Activated naive CD4-positive, alpha-beta T cell (primary cell): ENCODE measurements around the gene FAM53A.
"Not testable (repeated sequence)": the region's sequence is repeated elsewhere in the genome, so short reads cannot be mapped to it uniquely, and the experiment has no call there.

ENCODE experiments used
- DNase-seq, 4 experiments: peaks; one replicate each; lab custom pipeline; 2025; lab: John Stamatoyannopoulos, UW

FAM53A gene

GRCh38 chr4:1622238-1622637 lies 61.9 kb downstream of the FAM53A start:
- DNase-seq = no peak

- no peak for DNase-seq
Observed at GRCh38 chr4:1621526-1621925, 62.6 kb downstream of the FAM53A start.

- no peak for DNase-seq
Observed at GRCh38 chr4:1619151-1619672, 64.9 kb downstream of the FAM53A start.

GRCh38 chr4:1618438-1618837 lies 65.7 kb downstream of the FAM53A start:
- no peak for DNase-seq

- no peak for DNase-seq
Observed at GRCh38 chr4:1616557-1616930, 67.6 kb downstream of the FAM53A start.

GRCh38 chr4:1615786-1616556 lies 68.1 kb downstream of the FAM53A start:
- no peak for DNase-seq

GRCh38 chr4:1614854-1615595 lies 69.1 kb downstream of the FAM53A start:
- no peak for DNase-seq

- DNase-seq = no peak
Observed at GRCh38 chr4:1614502-1614853, 69.6 kb downstream of the FAM53A start.

- no peak for DNase-seq
Observed at GRCh38 chr4:1614049-1614448, 70.1 kb downstream of the FAM53A start.

GRCh38 chr4:1613099-1613495 lies 71.0 kb downstream of the FAM53A start:
- no peak for DNase-seq

GRCh38 chr4:1612278-1613098 lies 71.6 kb downstream of the FAM53A start:
- DNase-seq = no peak

GRCh38 chr4:1611501-1611870 lies 72.6 kb downstream of the FAM53A start:
- no peak for DNase-seq

- no peak for DNase-seq
Observed at GRCh38 chr4:1610791-1611500, 73.2 kb downstream of the FAM53A start.

- DNase-seq = no peak
Observed at GRCh38 chr4:1609901-1610790, 74.0 kb downstream of the FAM53A start.

GRCh38 chr4:1608821-1609500 lies 75.2 kb downstream of the FAM53A start:
- DNase-seq = no peak

- DNase-seq = no peak
Observed at GRCh38 chr4:1608196-1608820, 75.8 kb downstream of the FAM53A start.

GRCh38 chr4:1607436-1608195 lies 76.5 kb downstream of the FAM53A start:
- DNase-seq = not testable (repeated sequence)

- peak in 1 of 4 experiments; percentile 36 for DNase-seq
Observed at GRCh38 chr4:1604706-1605205, 79.4 kb downstream of the FAM53A start.

- DNase-seq = no peak
Observed at GRCh38 chr4:1604181-1604705, 79.9 kb downstream of the FAM53A start.
